Esophagus muscularis mucosa (tissue), 4 donors: ENCODE results near the gene PGM3.

Experiments
- CTCF ChIP-seq, 3 experiments: fragments of 200-600 bp in 2 of 3; fragments of 450-650 bp in 1 of 3; sonication (generic) in 2 of 3; IDR thresholded peaks; one replicate each; pipeline ENCODE4 v1.5.1; 2017 to 2019; ENCODE audit warnings: antibody characterized with exemption in 3 of 3, mild to moderate bottlenecking in 2 of 3, moderate library complexity in 1 of 3
- EP300 ChIP-seq: sonication (generic); formaldehyde crosslinking; IDR thresholded peaks from one replicate; pipeline ENCODE4 v1.6.1; 2017; ENCODE audit warnings: antibody characterized with exemption
- POLR2A ChIP-seq: fragments of 450-650 bp; IDR thresholded peaks from one replicate; pipeline ENCODE4 v1.6.1; 2017; ENCODE audit warnings: antibody characterized with exemption, moderate library complexity, mild to moderate bottlenecking, low read depth
- POLR2AphosphoS5 ChIP-seq, 2 donors: sonication (generic); formaldehyde crosslinking; IDR thresholded peaks; one replicate each; pipeline ENCODE4 v1.6.1; 2017; ENCODE audit warnings: antibody characterized with exemption in 2 of 2

- no peak for TF ChIP-seq EP300
- TF ChIP-seq CTCF (IDR thresholded peaks at IDR 0.05) = no peak
- TF ChIP-seq POLR2A = no peak
- no peak for TF ChIP-seq POLR2AphosphoS5 (IDR thresholded peaks at IDR 0.05)
These were observed 25.3 kb downstream of the PGM3 start for GRCh38 chr6:83167726-83168278.
